Keratinocyte (primary cell): ENCODE results near the gene LDLRAD4. TPM values are rescaled to one million over a fixed set of nuclear protein-coding genes. Genes with fewer than 3 reads are reported as not detected.

Experiments
- DNase-seq: peaks from one replicate; pipeline ENCODE4 v3.0.0-alpha.2; 2011; ENCODE audit warnings: low read depth, missing footprints, low spot score
- FAIRE-seq: peaks from 2 replicates; lab custom pipeline; 2011; peaks lifted over from hg19 to GRCh38; lab: Jason Lieb, UNC
- H2AFZ ChIP-seq: 2 replicates; pipeline ENCODE4 v1.6.0; 2012; ENCODE audit warnings: low read length, control low read depth, inconsistent platforms; ENCODE audit not compliant: control insufficient read depth
- H3K27ac ChIP-seq: 2 replicates; pipeline ENCODE4 v1.5.1; 2011; ENCODE audit warnings: low read length; ENCODE audit not compliant: control insufficient read depth, insufficient read depth
- H3K27me3 ChIP-seq: 3 replicates; pipeline ENCODE4 v1.6.0; 2011; ENCODE audit warnings: low read length; ENCODE audit not compliant: control insufficient read depth, insufficient read depth; ENCODE audit errors: extremely low read depth
- H3K36me3 ChIP-seq, 2 experiments: 2 replicates in 1 of 2; 3 replicates in 1 of 2; pipeline ENCODE4 v1.5.1; 2011; ENCODE audit warnings: low read length in 2 of 2, mild to moderate bottlenecking in 1 of 2; ENCODE audit not compliant: control insufficient read depth in 2 of 2, insufficient read depth in 2 of 2; ENCODE audit errors: extremely low read depth in 1 of 2
- H3K4me1 ChIP-seq: 3 replicates; pipeline ENCODE4 v1.5.1; 2011; ENCODE audit warnings: low read length; ENCODE audit not compliant: control insufficient read depth, insufficient read depth; ENCODE audit errors: extremely low read depth
- H3K4me2 ChIP-seq: 3 replicates; pipeline ENCODE4 v1.6.0; 2011; ENCODE audit warnings: low read depth, low read length; ENCODE audit not compliant: control insufficient read depth, insufficient read depth; ENCODE audit errors: extremely low read depth
- H3K4me3 ChIP-seq, 3 experiments: fragments of 200-600 bp in 1 of 3; sonication (generic) in 1 of 3; 2 replicates in 2 of 3; 3 replicates in 1 of 3; pipeline ENCODE4 v1.5.1; 2011 to 2016; ENCODE audit warnings: low read length in 3 of 3, mild to moderate bottlenecking in 3 of 3, control low read depth in 2 of 3, inconsistent platforms in 1 of 3, low read depth in 1 of 3, mixed read lengths in 1 of 3, mixed run types in 1 of 3, moderate library complexity in 1 of 3; ENCODE audit not compliant: control insufficient read depth in 2 of 3, insufficient read depth in 2 of 3; ENCODE audit errors: extremely low read depth in 1 of 3
- H3K79me2 ChIP-seq: 2 replicates; pipeline ENCODE4 v1.6.0; 2012; ENCODE audit warnings: low read length; ENCODE audit not compliant: control insufficient read depth, insufficient read depth
- H3K9ac ChIP-seq: 3 replicates; pipeline ENCODE4 v1.6.0; 2011; ENCODE audit warnings: low read length; ENCODE audit not compliant: control insufficient read depth, insufficient read depth; ENCODE audit errors: extremely low read depth
- H3K9me1 ChIP-seq: 3 replicates; pipeline ENCODE4 v1.6.0; 2011; ENCODE audit warnings: low read length; ENCODE audit not compliant: control insufficient read depth, insufficient read depth; ENCODE audit errors: extremely low read depth
- H3K9me3 ChIP-seq: 2 replicates; pipeline ENCODE4 v1.5.1; 2012; ENCODE audit warnings: low read depth, low read length; ENCODE audit not compliant: control insufficient read depth
- H4K20me1 ChIP-seq: 3 replicates; pipeline ENCODE4 v1.6.0; 2011; ENCODE audit warnings: low read length; ENCODE audit not compliant: control insufficient read depth, insufficient read depth; ENCODE audit errors: extremely low read depth
- EZH2 ChIP-seq: IDR thresholded peaks from one replicate; pipeline ENCODE4 v1.6.1; 2012; ENCODE audit warnings: inconsistent platforms, mild to moderate bottlenecking, low read length, moderate library complexity
- dilution Hi-C: fragments of 300-500 bp; cut with MboI; formaldehyde crosslinking; loops from one replicate; pipeline ENCODE4 v1.7.0; 2020; ENCODE audit warnings: low sequenced_read_pairs; ENCODE audit not compliant: extremely low pct_ligation_motif_present
- polyA plus RNA-seq, 5 experiments: library from polyadenylated mRNA; depleted of rRNA in 3 of 5; stranded (reverse) in 3 of 5; stranded (forward) in 1 of 5; unstranded in 1 of 5; fragments of >200 nt; gene quantifications; 1 replicate in 1 of 5; 2 replicates in 3 of 5; 3 replicates in 1 of 5; pipeline versions ENCODE4 v1.2.1 to v1.2.3, GENCODE V29; 2011 to 2012; ENCODE audit warnings: missing spikeins in 2 of 5, low read depth in 1 of 5, low replicate concordance in 1 of 5
- TF ChIP-seq, protein P1 (sequence below), 3 experiments: IDR thresholded peaks in 1 of 3; conservative IDR thresholded peaks in 1 of 3; optimal IDR thresholded peaks in 1 of 3; 2 replicates in 2 of 3; 3 replicates in 1 of 3; pipeline versions ENCODE3 to v1.5.1; 2011; ENCODE audit warnings: low read length in 3 of 3, mild to moderate bottlenecking in 3 of 3, moderate library complexity in 2 of 3, control low read depth in 1 of 3, inconsistent platforms in 1 of 3; ENCODE audit not compliant: insufficient read depth in 2 of 3; ENCODE audit errors: extremely low read depth in 1 of 3

Gene LDLRAD4
- polyA plus RNA-seq, 1 donor (not counting 4 experiments of a cell fraction or from before 2014, with no cell fraction given) = not detected

DNA sequence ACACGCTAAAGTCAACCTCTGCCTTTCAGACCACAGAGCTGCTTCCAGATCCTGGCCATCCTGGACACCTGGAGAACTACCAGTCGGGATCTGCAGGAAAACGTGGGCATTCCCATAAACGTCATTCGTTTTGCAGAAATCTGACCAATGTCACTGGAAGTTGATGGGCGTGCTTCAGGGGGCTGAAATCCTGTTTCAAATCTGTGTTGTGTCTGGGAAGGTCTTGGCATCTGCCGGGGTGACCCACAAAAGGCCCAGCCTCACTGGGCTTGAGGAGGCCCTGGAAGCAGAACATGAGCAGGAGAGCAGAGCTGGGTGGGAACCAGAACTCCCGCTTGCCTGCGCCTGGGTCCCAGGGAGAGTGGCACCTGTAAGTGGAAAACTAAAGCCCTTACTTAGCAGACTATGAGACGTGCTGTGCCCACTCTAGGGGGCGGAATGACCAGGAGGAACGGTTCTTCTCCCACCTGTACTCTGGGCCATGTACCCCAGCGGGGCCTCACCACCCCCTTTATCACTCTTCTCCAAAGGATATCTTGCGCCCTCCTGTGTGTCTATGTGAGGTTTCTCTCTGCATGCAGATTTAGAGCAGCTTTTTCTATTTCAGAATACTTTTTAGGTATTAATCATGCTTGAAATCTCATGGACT is 306.9 kb downstream of the LDLRAD4 start:
- dilution Hi-C loops = no loop called here
- no peak for DNase-seq
- no peak for FAIRE-seq

DNA sequence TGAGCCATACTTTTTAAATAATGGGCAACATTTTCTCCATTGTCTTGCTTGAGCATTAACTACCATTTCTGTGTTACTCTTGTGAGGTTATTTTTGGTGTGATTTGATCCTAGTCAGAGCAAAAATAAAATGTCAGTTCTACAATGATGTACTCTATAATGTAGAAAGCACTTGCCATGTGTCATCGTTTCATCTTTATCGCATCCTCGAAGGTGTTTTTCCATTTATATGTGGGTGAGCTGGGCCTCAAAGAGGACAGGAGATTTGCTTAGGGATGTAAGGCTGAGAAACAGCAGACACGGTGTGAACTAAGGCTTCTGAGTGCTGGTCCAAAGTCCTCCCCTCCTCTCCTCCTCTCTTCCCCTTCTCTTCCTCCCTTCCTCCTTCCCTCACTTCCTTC is 308.0 kb downstream of the LDLRAD4 start:
- Histone ChIP-seq H3K4me2 (no peak overlapping the region), H3K4me3 (no peak overlapping the region), H2AFZ (no peak overlapping the region), H3K36me3 (no peaks in the 10 kb centered on the region), H3K79me2 (no peaks in the 10 kb centered on the region), H3K4me1 (no peaks in the 10 kb centered on the region), H3K9me3 (no peaks in the 10 kb centered on the region), H4K20me1 (no peaks in the 10 kb centered on the region), H3K9me1 (no peaks in the 10 kb centered on the region), H3K27me3 (no peaks in the 10 kb centered on the region), H3K9ac (no peak overlapping the region), H3K27ac (no peak overlapping the region)
- DNase-seq = no peak
- dilution Hi-C loops = no loop called here
- no peak for FAIRE-seq
- TF ChIP-seq EZH2 = no peak
- TF ChIP-seq, protein P1, sequence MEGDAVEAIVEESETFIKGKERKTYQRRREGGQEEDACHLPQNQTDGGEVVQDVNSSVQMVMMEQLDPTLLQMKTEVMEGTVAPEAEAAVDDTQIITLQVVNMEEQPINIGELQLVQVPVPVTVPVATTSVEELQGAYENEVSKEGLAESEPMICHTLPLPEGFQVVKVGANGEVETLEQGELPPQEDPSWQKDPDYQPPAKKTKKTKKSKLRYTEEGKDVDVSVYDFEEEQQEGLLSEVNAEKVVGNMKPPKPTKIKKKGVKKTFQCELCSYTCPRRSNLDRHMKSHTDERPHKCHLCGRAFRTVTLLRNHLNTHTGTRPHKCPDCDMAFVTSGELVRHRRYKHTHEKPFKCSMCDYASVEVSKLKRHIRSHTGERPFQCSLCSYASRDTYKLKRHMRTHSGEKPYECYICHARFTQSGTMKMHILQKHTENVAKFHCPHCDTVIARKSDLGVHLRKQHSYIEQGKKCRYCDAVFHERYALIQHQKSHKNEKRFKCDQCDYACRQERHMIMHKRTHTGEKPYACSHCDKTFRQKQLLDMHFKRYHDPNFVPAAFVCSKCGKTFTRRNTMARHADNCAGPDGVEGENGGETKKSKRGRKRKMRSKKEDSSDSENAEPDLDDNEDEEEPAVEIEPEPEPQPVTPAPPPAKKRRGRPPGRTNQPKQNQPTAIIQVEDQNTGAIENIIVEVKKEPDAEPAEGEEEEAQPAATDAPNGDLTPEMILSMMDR (optimal IDR thresholded peaks at IDR 0.05 in 1 of 3, IDR thresholded peaks at IDR 0.05 in 1 of 3, conservative IDR thresholded peaks at IDR 0.05 in 1 of 3; ENCODE audit: extremely low read depth in 1 of 3, insufficient read depth in 2 of 3, low read length in 3 of 3) = no peak

More for the DNA sequence above, 306.9 kb downstream of the LDLRAD4 start:
- no peak overlapping the region for H2AFZ ChIP-seq
- no peaks in the 10 kb centered on the region for H3K9me1 ChIP-seq
- H3K4me2 ChIP-seq = no peak overlapping the region
- no peaks in the 10 kb centered on the region for H3K79me2 ChIP-seq
- H3K27ac ChIP-seq = no peak overlapping the region
- H3K4me3 ChIP-seq = no peak overlapping the region
- H3K4me1 ChIP-seq = no peaks in the 10 kb centered on the region
- no peaks in the 10 kb centered on the region for H3K9me3 ChIP-seq
- no peaks in the 10 kb centered on the region for H3K36me3 ChIP-seq
- no peaks in the 10 kb centered on the region for H4K20me1 ChIP-seq
- H3K27me3 ChIP-seq = no peaks in the 10 kb centered on the region
- TF ChIP-seq, protein P1 (optimal IDR thresholded peaks at IDR 0.05 in 1 of 3, IDR thresholded peaks at IDR 0.05 in 1 of 3, conservative IDR thresholded peaks at IDR 0.05 in 1 of 3; ENCODE audit: extremely low read depth in 1 of 3, insufficient read depth in 2 of 3, low read length in 3 of 3) = no peak
- no peak for TF ChIP-seq EZH2
- H3K9ac ChIP-seq = no peak overlapping the region
